HG03571 (cell line): ENCODE data around the gene PAPSS1.
"Not testable (repeated sequence)": the region's sequence is repeated elsewhere in the genome, so short reads cannot be mapped to it uniquely, and the experiment has no call there.

Experiments
- ATAC-seq: cut with Tn5 transposase; IDR thresholded peaks from one replicate; pipeline ENCODE4 v1.9.1; 2021; ENCODE audit not compliant: unreplicated experiment

The PAPSS1 gene

GRCh38 chr4:107726131-107726925, 6.3 kb upstream of the PAPSS1 start:
- ATAC-seq = not testable (repeated sequence)

DNA sequence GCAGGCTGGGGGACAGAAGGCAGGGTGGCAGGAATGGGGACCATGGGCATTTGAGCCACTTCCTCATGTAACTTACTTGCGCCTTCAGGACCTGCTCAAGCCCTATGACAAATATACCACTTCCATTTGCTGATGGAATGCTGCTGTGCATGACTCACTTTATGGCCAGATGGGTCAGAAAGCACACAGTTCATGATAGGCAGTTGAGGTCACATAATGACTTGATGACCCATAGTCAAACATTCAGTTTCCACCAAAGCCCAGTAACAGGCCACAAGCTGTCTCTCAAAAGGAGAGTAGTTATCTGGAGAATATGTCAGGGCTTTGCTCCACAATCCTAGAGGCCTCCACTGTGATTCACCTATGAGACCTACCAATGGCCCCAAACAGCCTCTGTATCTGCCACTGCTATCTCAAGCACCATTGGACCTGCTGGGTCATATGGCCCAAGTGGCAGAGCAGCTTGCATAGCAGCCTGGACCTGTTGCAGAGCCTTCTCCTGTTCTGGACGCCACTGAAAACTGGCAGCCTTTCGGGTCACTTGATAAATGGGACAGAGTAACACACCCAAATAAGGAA, 5.3 kb upstream of the PAPSS1 start:
- ATAC-seq = no peak

- ATAC-seq = not testable (repeated sequence)
These were observed 3.3 kb upstream of the PAPSS1 start for GRCh38 chr4:107723331-107723730.

GRCh38 chr4:107721436-107722100, 1.5 kb upstream of the PAPSS1 start:
- ATAC-seq = no peak

DNA sequence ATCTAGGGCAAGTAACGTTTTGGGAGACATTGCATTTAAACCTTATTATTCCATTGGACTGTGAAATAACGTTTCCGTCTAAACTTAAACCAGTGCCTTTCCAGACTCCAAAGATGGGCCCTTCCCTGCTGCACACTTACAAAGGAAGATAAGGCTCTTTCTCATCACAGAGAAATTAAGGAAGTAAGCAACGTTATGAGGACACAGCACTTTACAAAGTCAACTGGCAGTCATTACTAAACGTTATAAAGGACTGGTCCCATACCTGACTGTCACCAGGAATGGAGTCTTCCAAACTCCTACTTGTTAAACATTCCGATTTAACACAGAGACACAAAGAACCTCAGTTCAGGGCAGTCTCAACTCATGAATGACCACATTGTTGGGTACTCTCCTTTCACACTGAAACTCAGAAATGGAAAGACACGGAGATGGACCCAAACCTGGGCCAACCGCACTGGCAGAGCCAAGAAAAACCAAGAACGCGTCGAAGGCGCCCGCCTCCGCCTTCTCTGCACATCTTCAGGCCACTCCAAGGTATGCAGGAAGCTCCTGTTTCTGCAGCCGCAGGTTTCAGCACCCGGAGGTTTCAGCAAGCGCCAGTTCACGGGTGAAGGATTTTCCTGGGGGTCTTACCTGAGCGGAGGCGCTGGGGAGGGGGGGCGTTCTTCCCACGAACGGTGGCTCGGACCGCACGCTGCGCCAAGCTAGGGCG, 670 bp downstream of the PAPSS1 start:
- peak; percentile 9 for ATAC-seq

- ATAC-seq = peak; percentile 22
These were observed 1.6 kb downstream of the PAPSS1 start for GRCh38 chr4:107718351-107718965.

DNA sequence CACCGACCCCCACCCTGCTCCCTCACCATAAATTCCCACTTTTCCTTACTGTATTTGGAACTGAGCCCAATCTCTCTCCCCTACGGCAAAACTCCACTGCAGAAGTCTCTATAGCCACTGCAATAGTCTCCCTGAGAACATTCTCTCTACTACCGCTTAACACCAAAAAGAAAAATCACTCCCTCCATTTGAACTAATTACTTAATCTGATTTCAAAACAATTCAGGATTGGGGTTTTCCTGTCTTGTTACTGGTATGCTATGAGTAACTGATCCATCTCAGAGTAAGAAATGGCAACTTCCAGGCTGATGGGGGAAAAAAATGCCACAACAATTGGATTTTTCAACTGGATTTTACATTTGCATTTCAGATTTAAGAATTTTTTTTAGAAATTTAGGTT, 5.8 kb downstream of the PAPSS1 start:
- ATAC-seq = no peak

- ATAC-seq = no peak
These were observed 7.8 kb downstream of the PAPSS1 start for GRCh38 chr4:107712236-107712635.

GRCh38 chr4:107711831-107712230, 8.2 kb downstream of the PAPSS1 start:
- ATAC-seq = no peak

GRCh38 chr4:107710493-107711459, 9.3 kb downstream of the PAPSS1 start:
- no peak for ATAC-seq

- no peak for ATAC-seq
These were observed 10.1 kb downstream of the PAPSS1 start for GRCh38 chr4:107709916-107710315.

- no peak for ATAC-seq
These were observed 11.8 kb downstream of the PAPSS1 start for GRCh38 chr4:107708225-107708624.

GRCh38 chr4:107705742-107706556, 14.1 kb downstream of the PAPSS1 start:
- ATAC-seq = no peak

GRCh38 chr4:107701565-107701964, 18.5 kb downstream of the PAPSS1 start:
- ATAC-seq = no peak

DNA sequence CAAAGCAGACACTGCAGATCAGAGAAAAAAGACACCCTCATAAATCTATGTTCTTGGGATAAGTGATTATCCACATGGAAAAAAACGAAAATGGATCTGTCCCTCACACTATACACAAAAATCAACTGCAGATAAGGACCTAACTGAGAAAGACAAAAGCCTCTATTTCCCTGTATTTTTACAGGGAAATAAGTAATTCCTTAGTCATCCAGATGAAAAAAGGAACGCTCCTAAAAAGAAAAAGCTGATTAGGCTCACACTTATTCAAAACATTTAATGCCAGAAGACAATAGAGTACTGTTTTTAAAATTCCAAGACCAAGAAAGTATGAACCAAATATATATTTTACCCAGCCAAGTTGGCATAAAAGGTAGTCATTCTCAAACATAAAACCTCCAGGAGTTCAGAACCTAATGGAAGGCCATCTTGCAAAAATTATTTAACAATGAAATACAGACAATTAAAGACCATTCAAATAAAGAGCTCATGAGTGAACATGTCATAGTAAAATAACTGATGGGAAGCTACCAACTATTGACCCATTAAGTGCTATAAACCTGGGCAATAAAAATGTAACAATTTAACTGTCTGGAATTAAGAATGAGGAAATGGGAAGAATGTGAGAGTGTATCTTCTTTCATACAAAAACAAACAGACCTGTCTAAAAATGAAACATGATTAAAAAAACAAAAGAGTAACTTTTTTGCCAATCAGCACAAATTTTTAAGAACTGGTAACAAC, 20.4 kb downstream of the PAPSS1 start:
- no peak for ATAC-seq

DNA sequence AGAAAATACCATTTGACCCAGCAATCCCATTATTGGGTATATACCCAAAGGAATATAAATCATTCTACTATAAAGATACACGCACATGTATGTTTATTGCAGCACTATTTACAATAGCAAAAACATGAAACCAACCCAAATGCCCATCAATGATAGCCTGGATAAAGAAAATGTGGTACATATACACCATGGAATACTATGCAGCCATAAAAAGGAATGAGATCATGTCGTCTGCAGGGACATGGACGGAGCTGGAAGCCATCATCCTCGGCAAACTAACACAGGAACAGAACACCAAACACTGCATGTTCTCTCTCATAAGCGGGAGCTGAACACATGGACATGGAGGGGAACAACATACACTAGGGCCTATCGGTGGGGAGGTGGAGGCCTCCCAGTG, 23.8 kb downstream of the PAPSS1 start:
- not testable (repeated sequence) for ATAC-seq

- ATAC-seq = no peak
These were observed 26.9 kb downstream of the PAPSS1 start for GRCh38 chr4:107693132-107693531.

DNA sequence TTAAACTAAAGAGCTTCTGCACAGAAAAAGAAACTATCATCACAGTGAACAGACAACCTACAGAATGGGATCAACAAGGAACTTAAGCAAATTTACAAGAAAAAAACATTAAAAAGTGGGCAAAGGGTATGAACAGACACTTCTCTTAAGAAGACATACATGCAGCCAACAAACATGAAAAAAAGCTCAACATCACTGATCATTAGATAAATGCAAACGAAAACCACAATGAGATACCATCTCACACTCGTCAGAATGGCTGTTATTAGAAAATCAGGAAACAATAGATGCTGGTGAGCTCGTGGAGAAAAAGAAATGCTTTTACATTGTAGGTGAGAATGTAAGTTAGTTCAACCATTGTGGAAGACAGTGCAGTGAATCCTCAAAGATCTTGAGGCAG, 27.8 kb downstream of the PAPSS1 start:
- ATAC-seq = no peak
